ENCODE measurements around the gene POLR2H.

POLR2H gene

GRCh38 chr3:184361532-184361931, at the start of gene POLR2H, which contains the start of gene CLCN2:
Gene POLR2H (plus strand): TSS chr3:184361710. CDS start chr3:184363493, 1,783 bp downstream.
Gene CLCN2 (minus strand): TSS chr3:184361605. CDS start chr3:184361479, 126 bp downstream.
- in situ Hi-C loops (cut with MboI; ENCODE audit: low sequenced_read_pairs): no loop called here

GRCh38 chr3:184314363-184314699, 47.2 kb upstream of the POLR2H start, which contains the start of gene EIF4G1:
Gene EIF4G1 (plus strand): TSS chr3:184314606. CDS start chr3:184315797, 1,191 bp downstream.
- in situ Hi-C loops (cut with MboI; ENCODE audit: low sequenced_read_pairs): no loop called here

- in situ Hi-C loops (cut with MboI; ENCODE audit: low sequenced_read_pairs): no loop called here
Measured at GRCh38 chr3:184314700-184315542, 46.6 kb upstream of the POLR2H start.

DNA sequence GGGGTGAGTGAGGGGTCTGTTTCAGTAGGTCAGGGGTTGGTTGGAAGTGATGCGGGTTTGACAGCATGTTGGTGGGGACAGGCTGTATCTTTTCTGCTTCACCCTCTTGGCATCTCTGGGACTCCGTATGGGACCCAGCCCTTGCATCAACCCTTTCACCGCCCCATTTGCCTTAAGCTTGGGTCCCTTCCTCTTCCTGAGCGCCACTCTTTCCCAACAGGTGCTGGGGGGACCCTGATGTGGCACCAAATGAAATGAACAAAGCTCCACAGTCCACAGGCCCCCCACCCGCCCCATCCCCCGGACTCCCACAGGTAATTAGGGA, 46.0 kb upstream of the POLR2H start:
- in situ Hi-C loops (cut with MboI; ENCODE audit: low sequenced_read_pairs): no loop called here

- in situ Hi-C loops (cut with MboI; ENCODE audit: low sequenced_read_pairs): no loop called here
Measured at GRCh38 chr3:184315871-184316661, 45.4 kb upstream of the POLR2H start.

- in situ Hi-C loops (cut with MboI; ENCODE audit: low sequenced_read_pairs): no loop called here
Measured at GRCh38 chr3:184316792-184317191, 44.7 kb upstream of the POLR2H start.

GRCh38 chr3:184317201-184317600, 44.3 kb upstream of the POLR2H start:
- in situ Hi-C loops (cut with MboI; ENCODE audit: low sequenced_read_pairs): no loop called here

DNA sequence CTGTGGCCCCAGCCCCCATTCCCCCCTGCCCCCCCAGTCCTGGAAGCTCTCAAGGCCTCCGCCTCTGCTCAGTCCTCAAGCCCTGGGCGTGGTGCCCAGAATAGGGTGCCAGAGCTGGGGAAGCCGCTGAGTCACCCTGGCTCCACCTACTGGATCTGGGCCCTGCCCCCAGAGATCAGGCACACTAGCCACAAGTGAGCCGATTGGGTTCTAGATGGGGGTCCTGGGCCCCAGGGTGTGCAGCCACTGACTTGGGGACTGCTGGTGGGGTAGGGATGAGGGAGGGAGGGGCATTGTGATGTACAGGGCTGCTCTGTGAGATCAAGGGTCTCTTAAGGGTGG, 41.4 kb upstream of the POLR2H start:
- in situ Hi-C loops (cut with MboI; ENCODE audit: low sequenced_read_pairs): no loop called here

- in situ Hi-C loops (cut with MboI; ENCODE audit: low sequenced_read_pairs): no loop called here
Measured at GRCh38 chr3:184321666-184322065, 39.8 kb upstream of the POLR2H start.

DNA sequence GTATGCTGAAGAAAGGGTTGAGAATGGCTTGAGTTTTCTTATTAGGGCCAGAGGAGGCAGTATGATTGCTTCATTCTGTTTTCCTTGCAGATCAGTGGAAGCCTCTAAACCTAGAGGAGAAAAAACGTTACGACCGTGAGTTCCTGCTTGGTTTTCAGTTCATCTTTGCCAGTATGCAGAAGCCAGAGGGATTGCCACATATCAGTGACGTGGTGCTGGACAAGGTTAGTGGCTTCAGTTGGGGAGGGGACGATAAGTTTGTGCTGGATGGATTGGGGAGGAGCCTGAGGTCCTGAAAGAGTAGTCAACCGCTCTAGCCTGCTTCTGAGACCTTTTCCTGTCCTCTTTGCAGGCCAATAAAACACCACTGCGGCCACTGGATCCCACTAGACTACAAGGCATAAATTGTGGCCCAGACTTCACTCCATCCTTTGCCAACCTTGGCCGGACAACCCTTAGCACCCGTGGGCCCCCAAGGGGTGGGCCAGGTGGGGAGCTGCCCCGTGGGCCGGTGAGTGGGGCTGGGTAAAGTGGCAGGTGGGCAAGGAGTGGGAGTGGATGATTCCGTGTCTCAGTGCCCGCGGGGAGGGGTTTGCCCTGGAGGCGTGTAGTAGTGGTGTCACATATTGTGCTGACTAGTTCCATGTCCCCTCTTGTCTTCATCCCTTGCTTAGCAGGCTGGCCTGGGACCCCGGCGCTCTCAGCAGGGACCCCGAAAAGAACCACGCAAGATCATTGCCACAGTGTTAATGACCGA, 38.6 kb upstream of the POLR2H start:
- in situ Hi-C loops (cut with MboI; ENCODE audit: low sequenced_read_pairs): no loop called here

DNA sequence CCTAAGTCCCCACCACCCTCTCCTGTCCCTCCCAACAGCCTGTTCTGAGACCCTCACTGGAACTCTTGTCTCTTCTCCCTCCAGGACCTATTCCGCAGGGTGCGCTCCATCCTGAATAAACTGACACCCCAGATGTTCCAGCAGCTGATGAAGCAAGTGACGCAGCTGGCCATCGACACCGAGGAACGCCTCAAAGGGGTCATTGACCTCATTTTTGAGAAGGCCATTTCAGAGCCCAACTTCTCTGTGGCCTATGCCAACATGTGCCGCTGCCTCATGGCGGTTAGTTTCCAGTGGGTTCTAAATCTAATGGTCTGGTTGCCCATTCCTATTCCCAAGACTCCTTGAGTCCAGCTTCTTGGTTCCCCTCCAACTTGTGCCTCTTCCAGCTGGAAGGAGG, 37.8 kb upstream of the POLR2H start:
- in situ Hi-C loops (cut with MboI; ENCODE audit: low sequenced_read_pairs): no loop called here

DNA sequence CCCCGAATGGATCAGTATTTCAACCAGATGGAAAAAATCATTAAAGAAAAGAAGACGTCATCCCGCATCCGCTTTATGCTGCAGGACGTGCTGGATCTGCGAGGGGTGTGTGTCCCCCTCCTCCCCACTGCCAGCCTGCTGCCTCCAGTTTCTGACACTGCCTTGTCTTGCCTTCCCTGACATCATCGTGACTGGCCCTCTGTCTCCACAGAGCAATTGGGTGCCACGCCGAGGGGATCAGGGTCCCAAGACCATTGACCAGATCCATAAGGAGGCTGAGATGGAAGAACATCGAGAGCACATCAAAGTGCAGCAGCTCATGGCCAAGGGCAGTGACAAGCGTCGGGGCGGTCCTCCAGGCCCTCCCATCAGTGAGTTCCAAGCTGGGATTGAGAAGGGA, 36.2 kb upstream of the POLR2H start:
- in situ Hi-C loops (cut with MboI; ENCODE audit: low sequenced_read_pairs): no loop called here

- in situ Hi-C loops (cut with MboI; ENCODE audit: low sequenced_read_pairs): no loop called here
Measured at GRCh38 chr3:184325715-184326369, 35.7 kb upstream of the POLR2H start.

- in situ Hi-C loops (cut with MboI; ENCODE audit: low sequenced_read_pairs): no loop called here
Measured at GRCh38 chr3:184327171-184327570, 34.3 kb upstream of the POLR2H start.

DNA sequence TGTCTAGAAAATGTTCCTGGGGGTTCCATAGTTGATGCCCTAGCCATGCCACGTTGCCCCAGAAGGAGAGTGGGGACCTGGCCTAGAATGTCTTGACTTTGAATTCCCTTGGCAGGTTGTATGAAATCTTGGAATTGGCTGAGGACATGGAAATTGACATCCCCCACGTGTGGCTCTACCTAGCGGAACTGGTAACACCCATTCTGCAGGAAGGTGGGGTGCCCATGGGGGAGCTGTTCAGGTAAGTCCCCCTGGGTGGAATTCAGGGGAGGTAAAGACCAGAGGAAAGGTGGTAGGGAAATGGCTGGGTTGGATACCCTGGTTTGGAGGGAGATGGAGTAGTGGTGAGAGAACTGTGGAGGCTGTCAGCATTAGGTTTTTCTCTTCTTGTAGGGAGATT, 33.0 kb upstream of the POLR2H start:
- in situ Hi-C loops (cut with MboI; ENCODE audit: low sequenced_read_pairs): no loop called here

DNA sequence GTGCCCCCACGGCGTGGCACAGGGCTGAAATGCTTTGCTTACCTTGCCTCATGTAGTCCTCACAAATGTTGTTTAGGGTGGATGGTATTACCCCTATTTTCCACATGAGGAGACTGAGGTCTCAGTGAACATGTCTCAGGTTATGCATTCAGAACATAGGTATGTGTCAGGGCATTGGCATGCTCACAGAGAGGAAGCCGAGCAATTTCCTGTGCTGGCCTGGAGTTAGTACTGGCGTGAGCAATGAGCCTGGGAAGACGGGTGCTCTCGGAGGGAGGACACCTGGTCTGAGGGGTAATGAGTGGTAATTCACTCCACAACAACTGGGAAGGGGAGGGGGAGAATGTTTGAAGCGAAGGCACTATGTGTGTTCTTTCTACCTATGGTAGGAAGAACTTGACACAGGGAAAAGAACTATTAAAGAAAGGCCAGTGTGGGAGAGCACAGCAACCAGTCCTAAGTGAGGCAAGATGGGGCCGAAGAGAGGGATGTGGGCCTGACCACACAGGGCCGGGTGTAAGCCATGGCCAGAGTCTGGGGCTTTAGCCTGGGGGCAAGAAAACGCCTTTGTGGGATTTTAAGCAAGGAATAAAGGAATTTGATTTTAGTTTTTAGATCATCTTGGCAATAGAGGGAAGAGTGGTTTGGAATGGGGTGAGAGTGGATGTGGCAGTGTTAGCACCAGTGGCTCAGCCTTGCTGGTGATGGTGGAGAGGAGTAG, 29.0 kb upstream of the POLR2H start:
- in situ Hi-C loops (cut with MboI; ENCODE audit: low sequenced_read_pairs): no loop called here

DNA sequence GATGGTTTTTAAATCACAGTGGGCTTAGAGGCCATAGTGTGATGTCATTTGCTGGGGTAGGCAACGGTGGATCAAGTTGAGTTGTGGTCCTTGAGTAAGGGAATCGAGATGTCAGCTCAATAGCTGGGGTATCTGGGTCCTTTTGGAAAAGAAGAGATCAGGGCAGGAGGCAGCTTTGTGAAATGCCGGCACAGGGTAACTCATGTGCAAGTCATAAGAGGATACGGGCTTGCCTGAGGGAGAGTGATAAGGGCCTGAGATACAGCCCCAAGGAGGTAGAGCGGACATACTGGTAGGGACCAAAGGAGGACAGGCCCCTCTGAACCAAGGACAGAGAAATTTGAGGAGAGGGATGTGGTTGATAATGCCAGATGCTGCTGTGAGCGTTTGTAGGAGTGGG, 28.3 kb upstream of the POLR2H start:
- in situ Hi-C loops (cut with MboI; ENCODE audit: low sequenced_read_pairs): no loop called here

GRCh38 chr3:184333700-184334099, 27.8 kb upstream of the POLR2H start:
- in situ Hi-C loops (cut with MboI; ENCODE audit: low sequenced_read_pairs): no loop called here

DNA sequence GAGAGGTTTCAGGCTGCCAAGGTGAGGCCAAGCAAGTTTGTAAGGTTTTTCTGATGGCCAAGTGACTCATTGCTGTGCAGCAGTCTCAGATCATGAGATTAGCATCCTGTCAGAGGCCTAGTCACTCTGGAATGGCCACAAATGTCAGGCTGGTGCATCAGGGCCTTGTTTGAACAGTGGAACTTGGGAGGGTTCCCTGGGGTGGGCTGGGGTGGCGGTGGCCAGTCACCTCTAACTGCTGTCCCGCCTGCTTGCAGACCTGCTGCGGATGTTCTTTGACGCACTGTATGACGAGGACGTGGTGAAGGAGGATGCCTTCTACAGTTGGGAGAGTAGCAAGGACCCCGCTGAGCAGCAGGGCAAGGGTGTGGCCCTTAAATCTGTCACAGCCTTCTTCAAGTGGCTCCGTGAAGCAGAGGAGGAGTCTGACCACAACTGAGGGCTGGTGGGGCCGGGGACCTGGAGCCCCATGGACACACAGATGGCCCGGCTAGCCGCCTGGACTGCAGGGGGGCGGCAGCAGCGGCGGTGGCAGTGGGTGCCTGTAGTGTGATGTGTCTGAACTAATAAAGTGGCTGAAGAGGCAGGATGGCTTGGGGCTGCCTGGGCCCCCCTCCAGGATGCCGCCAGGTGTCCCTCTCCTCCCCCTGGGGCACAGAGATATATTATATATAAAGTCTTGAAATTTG, 26.9 kb upstream of the POLR2H start:
- in situ Hi-C loops (cut with MboI; ENCODE audit: low sequenced_read_pairs): no loop called here

DNA sequence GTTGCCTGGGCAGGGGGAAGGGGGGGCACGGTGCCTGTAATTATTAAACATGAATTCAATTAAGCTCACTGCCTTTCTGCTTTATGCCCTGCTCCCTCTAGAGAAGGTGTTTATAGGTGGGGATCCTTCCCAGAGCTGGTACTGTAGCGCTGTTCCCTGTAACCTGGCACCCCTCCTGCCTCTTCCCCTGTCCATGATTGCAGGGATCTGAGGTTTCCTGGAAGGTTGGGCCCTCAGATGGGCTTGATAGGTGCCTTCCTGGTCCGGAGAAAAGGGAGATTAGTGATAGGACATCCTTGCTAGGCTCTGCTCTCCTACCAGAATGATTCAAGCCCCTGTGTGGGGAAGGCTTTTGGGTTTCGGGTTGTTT, 26.2 kb upstream of the POLR2H start:
- in situ Hi-C loops (cut with MboI; ENCODE audit: low sequenced_read_pairs): no loop called here
